ENCODE measurements around the gene IFIT2.

IFIT2 gene

DNA sequence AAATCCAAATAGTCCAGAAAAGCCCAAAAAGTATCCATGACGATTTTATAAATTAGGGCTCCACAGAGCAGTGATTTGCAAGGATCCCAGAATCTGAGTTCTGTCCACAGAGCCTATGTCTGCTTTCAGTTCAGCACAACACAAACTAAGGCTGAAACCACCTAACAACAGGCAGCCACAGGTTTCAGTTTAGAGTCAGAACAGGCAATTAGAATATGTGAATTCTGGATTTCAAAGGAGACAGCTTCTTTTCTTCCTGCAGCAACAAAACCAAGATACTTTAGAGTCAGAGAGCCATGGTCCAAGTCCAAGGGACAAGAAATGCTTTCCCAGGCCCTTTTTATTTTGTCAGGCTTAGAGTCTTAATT is 49.5 kb downstream of the IFIT2 start:
- Histone ChIP-seq H3K27ac (peak overlapping the region in 19 of 21 experiments; percentile 12 to 82 (median 68)), H3K4me3 (no peak overlapping the region)

DNA sequence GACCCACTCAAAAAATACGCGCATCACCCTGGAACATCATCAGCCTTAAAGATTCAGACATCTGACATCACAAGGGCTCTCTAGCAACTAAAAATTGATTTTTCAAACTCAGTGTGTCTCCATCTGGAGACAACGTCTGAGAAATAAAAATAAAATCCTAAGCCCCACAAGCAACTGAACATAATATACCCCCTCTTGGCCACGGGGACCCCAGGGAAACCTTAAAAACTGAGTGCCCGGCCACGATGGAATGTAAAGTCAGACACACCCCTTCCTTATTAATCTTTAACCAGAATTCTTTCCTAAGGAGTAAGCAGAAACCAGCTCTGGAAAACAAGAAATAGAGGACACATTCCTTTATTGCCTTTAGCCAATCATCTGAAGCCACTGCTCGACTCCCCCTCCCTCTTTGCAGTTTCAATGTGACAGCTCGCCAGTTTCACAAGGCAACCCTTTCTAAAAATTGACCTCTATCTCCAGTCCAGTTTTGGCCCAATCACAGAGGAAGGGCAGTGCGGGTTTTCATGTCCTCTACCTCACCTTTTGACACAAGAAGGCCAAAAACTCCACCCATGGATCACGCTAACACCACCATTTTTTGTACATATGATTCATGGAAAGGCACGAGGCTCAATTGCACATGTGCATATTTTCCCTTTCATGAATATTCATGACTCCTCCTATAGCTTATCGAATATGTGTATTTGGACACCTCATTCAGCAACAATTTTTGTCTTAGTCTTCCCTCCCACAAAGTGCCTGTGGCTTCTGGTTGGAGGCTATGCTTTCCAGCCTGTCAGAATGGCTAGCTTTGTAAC is 50.1 kb downstream of the IFIT2 start:
- Histone ChIP-seq H3K27ac (peak overlapping the region in 19 of 21 experiments; percentile 12 to 82 (median 68)), H3K4me3 (no peak overlapping the region)

DNA sequence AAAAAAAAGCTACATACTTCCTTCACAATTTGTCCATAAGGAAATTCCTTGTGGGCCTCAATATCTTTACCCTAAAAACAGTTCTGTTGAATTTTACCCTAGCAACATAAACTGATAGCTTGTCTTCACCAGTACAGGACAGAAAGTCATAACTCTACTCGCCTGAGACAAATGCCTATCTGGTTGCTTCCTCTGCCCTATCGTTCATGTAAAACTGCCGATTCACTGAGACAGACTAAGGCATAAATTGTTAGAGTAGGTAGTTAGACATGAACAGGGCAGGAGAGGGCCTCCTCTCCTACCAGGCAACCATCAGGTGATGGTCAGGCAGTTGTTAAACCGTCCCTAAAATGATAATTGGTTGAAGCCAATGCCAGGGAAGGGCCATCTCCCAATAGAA is 51.0 kb downstream of the IFIT2 start:
- H3K27ac ChIP-seq = peak overlapping the region in 3 of 21 experiments; percentile 55 to 82 (median 77)

DNA sequence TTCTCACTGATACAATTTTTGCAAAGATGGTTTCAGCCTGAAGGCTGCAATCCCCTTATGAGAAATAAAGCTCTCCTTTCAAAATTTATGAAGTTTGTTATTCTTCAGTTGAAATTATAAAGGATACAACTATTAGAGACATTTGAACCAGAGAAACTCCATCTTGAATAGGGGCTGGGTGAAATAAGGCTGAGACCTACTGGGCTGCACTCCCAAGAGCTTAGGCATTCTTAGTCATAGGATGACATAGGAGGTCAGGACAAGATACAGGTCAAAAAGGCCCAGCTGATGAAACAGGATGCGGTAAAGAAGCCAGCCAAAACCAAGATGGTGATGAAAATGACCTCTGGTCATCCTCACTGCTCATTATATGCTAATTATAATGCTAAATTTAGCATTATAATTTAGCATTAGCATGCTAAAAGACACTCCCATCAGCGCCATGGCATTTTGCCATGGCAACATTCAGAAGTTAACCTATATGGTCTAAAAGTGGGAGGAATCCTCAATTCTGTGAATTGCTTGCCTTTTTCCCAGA is 53.6 kb downstream of the IFIT2 start:
- H3K4me3 ChIP-seq = no peak overlapping the region
- H3K27ac ChIP-seq = no peak overlapping the region

More for the DNA sequence above, 51.0 kb downstream of the IFIT2 start:
- no peak overlapping the region for H3K4me3 ChIP-seq

DNA sequence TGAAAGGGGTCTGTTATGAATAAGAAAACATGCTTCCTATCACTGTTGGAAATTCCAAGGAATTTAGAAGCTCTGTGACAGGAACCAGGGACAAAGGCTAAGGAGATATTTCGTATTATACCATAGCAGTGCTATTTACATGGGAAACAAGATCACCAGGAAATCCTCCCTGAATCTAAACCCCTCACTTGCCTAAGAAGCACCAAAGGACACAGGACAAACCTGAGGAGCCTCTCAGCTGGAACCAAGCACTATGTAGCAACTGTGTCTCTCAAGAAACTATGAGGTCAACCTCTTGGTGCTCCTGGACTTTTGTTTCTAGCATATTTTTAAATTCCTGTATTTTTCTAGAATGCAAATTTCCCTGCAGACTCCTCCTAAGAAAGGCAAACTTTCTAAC is 55.2 kb downstream of the IFIT2 start:
- H3K4me3 ChIP-seq = no peak overlapping the region
- H3K27ac ChIP-seq = no peak overlapping the region

DNA sequence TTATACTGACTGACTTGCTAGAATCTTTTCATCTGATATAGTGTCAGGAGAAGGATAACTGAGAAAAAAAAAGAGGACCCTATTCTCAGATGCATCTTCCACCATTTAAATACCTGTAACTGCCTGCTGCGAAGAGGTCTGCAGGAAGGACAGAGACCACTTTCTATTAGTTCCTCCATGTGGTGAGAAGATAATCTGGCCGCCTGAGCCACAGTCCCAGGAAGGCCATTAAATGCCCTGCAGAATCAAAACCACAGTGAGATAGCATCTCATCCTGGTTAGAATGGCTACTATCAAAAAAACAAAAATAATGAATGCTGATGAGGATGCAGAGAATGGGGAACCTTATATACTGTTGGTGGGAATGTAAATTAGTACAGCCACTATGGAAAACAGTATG is 56.1 kb downstream of the IFIT2 start:
- no peak overlapping the region for H3K27ac ChIP-seq
- H3K4me3 ChIP-seq = no peak overlapping the region
